HG02759 (cell line): ENCODE measurements around the gene MSRB1.
A peak's percentile ranks its signal among the peaks of the same experiment; 100 is the strongest.

Source experiments
- ATAC-seq: cut with Tn5 transposase; IDR thresholded peaks from one replicate; pipeline ENCODE4 v1.9.1; 2021; ENCODE audit warnings: mild to moderate bottlenecking, moderate library complexity; ENCODE audit not compliant: unreplicated experiment

Gene MSRB1

DNA sequence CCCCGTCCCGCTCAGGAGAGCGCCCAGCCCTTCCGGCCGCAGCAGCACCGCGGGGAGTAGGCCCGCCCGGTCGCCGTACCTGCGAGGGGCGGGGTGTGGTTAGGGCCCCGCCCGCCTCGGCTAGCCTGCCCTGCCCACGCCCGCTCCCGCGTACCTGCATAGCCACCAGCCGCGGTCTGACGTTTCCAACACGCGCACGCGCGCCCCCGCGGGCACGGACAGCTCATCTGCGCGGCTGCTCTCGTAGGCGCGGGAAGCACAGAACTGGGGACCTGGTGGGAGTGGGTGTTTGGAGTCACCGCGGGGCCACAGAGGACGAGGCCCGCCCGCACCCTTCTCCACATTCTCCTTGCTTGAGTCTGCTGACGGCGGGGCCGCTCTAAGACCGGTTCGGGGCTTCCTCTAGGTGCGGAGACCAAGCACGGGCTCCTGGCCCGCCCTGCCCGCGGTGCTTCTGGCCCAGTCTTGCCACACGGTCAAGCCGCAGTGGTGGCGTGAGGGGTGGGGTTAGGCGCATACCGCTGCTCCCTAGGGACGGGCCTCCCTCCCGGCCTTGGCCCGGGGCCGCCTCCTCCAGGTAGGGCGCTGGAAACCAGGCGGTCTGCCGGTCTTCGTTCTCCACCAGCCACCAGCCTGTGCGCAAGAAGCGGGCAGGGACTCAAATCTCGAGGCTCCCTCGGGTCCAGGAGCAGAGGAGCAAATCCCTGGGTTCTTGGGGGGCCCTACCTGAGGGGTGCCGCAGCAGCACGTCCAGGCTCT lies 36.5 kb upstream of the MSRB1 start:
- ATAC-seq, result no peak

DNA sequence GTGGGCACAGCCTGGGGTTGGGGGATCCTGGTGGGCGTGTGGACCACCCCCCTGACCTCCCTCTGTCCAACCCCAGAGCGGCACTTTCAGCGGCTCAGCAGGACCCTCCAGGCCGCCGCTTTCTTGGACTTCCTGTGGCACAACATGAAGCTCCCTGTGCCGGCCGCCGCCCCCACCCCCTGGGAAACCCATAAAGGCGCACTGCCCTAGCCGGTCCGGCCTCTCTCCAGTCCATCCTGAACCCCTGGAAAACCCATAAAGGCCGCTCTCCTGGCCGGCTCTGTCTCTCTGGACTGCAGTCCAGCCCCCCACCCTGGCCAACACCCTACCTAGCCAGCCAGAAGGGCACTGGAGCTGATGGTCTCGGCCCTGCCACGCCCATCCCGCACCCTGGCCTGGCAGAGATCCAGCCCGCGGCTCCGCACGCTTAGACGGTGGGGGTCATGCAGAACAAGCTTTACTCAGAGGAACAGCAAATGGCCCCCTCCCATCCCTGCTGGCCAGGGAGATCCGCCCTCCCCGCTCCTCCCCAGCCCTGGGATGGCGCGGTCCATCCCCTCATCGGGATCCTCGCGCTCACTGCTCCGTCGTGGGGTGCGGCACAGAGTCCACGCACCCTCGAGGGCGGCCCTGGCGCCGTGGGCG lies 35.6 kb upstream of the MSRB1 start:
- no peak for ATAC-seq

DNA sequence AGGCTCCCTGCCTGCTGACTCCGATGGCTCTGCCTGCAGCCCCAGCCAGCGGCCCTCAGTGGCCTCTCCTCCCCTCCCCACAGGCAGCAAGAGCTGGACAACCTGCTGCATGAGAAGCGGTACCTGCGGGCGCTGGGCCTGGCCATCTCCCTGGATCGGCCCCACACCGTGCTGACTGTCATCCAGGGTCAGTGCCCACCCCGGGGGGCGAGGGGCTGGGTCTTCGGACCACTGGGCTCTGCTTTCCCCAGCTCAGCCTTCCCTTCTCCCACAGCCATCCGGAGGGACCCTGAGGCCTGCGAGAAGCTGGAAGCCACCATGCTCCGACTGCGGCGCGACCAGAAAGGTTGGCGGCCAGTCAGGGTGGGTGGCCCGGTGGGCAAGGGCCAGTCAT lies 34.9 kb upstream of the MSRB1 start:
- ATAC-seq, result no peak

DNA sequence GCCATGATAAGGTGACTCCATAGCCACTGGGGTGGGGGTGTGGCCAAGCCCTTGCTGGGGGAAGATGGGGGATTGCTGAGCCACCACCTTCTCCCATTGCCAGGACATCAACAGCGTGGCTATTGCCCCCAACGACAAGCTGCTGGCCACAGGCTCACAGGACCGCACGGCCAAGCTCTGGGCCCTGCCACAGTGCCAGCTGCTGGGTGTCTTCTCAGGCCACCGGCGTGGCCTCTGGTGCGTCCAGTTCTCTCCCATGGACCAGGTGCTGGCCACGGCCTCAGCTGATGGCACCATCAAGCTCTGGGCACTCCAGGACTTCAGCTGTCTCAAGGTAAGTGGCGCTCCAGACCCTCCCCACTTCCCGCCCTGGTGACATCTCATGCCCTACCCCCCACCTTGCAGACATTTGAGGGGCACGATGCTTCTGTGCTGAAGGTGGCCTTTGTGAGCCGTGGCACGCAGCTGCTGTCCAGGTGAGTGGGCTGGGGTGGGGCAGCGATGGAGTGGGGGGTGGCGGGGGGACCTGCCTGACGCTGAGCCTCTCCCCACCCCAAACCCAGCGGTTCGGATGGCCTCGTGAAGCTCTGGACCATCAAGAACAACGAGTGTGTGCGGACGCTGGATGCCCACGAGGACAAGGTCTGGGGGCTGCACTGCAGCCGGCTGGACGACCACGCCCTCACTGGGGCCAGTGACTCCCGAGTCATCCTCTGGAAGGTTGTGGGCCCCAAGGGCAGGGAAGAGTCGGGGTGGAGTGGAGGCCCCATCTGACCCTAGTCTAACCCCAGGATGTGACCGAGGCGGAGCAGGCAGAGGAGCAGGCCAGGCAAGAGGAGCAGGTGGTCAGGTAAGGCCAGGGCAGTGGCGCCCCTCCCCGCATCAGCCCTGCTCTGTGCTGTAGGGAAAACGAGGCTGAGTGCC lies 34.2 kb upstream of the MSRB1 start:
- ATAC-seq, result no peak

DNA sequence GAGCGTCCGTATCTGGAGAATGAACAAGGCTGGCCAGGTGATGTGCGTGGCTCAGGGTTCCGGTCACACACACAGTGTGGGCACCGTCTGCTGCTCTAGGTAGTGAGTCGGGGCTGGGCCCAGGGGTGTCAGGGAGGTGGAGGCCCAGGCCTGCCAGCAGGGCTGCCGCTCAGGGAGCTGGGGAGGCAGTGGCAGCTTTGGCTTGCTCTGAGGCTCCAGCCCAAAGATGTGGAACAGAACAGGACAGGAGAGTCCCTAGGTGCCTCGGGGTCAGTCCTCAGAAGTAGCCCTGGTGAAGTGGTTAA lies 33.2 kb upstream of the MSRB1 start:
- ATAC-seq, result no peak

GRCh38 chr16:1975432-1976215 lies 32.6 kb upstream of the MSRB1 start:
- ATAC-seq, result no peak

DNA sequence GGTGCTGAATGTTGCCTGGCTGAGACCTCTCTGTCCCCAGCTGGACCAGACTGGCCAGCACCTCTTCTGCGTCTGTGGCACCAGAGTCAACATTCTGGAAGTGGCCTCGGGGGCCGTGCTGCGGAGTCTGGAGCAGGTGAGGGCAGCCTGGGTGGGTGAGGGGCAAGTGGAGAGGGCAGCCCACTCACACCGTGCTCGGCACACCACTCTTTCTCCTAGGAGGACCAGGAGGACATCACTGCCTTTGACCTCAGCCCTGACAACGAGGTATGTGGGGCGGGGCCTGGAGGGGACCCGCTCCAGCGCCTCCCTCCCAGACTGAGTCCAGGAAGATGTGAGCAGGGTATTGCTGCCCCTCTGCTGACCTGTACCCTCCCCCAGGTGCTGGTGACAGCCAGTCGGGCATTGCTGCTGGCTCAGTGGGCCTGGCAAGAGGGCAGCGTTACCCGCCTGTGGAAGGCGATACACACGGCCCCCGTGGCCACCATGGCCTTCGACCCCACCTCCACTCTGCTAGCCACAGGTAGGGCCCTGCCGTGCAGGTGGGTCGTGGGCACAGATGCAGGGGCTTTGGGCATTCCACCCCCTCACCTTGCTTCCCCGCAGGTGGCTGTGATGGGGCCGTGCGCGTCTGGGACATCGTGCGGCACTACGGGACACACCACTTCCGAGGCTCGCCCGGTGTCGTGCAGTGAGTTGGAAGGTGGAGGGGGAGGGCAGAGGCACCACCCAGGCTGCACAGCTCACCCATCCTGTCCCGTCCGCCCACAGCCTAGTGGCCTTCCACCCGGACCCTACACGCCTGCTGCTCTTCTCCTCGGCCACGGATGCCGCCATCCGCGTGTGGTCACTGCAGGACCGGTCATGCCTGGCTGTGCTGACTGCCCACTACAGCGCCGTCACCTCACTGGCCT lies 31.4 kb upstream of the MSRB1 start:
- ATAC-seq, result no peak

GRCh38 chr16:1973461-1974156 lies 30.6 kb upstream of the MSRB1 start:
- no peak for ATAC-seq

DNA sequence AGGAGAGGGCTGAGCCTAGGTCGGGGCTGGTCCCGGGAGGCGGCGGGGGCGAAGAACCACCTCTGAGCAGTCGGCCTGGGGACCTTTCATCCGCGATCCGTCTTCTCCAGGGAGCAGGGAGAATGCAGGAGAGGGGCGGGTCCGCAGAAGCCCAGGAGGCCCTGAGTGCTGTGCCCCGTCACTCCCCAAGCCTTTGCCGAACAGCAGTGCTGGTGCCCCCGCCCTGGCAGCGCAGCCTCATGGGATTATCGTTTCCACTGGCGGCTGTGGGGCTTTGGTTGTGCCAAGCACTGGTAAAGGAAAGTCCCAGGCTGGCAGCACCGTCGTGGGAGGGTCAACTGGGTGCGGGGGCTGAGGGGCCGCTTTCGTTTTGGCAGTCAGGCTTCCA lies 29.5 kb upstream of the MSRB1 start:
- no peak for ATAC-seq

- peak; percentile 89 for ATAC-seq
Observed at GRCh38 chr16:1971796-1972489, 28.9 kb upstream of the MSRB1 start, which contains the start of gene TBL3. Gene TBL3, plus strand, starts transcription at chr16:1972053. Its CDS starts 112 bp downstream, at chr16:1972165.

GRCh38 chr16:1968146-1968953 lies 25.4 kb upstream of the MSRB1 start:
- no peak for ATAC-seq

GRCh38 chr16:1966460-1966859 lies 23.5 kb upstream of the MSRB1 start, which contains the start of gene RNF151:
Gene RNF151, plus strand, starts transcription at chr16:1966856. Its CDS starts 26 bp downstream, at chr16:1966882.
- no peak for ATAC-seq

DNA sequence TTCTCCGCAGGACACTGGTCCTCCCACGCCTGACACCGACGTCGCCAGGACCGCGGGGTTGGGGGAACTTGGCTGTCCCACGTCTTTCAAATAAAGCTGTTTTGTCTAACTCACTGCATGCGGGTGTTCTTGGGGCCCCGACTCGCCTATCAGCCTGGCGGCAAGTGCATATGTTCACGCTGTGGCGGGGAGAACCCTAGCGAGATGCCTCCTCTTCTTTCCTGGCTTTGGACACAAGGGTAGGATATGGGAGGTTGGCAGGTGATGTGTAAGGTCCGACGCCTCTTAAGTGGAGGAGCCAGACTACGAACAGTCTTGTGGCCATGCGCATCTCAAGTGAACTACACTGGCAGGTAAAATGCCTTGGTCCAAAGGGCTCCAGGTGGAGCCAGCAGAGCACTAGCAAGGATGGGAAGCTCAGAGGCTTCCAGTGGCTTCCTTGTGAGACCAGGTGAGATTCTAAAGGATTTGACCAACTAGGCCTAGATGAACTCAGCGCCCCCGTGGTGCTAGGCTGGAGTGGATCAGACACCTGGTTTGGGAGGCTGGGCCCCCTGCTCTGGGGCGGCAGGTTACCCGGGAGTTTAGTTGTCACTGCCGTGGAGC lies 22.5 kb upstream of the MSRB1 start:
- ATAC-seq, result no peak

DNA sequence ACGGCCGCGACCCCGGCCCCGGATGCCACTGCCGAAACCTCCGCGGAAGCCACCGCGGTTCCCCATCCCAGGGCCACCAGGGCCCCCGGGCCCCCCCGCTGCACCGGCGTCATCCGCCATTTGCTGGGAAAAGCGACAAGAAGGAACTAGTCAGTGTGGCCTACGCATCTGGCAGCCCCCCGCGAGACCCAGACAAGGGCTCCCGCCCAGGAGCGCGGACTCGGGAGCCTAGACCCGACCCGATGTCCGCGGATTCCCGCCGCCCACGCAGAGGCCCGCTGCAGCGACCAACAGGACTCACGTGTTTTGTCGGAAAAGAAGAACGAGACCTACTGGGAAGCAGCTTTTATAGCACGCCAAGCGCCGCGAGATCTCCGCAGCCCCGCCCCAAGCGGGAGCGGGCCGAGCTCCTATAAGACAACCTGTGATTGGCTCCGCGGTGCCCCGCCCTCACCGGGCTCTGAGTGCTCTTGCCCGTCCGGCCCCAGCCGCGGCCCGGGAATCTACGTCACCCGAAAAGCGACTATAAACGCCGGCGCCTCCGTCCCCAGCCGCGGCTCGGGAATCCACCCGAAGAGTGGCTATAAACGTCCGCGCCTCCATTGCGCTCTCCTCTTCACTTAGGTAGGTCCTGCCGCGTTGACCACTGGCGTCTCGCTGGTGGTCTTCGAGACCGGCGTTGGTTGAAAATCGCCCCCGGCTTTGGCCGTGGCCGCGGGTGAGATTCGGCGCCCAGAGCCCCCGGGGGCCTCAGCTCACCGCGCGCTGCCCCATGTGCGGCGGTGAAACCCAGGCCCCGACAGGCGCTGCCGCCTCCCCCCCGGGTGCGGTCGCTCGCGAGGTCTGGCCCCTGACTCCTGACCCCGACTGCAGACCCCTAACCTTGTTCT lies 21.8 kb upstream of the MSRB1 start, which contains the start of gene RPS2:
RPS2 (minus strand) TSS at position 321 of the 890 bp plus-strand sequence; CDS start at position 120, 201 bp downstream.
- ATAC-seq, result peak; percentile 87

DNA sequence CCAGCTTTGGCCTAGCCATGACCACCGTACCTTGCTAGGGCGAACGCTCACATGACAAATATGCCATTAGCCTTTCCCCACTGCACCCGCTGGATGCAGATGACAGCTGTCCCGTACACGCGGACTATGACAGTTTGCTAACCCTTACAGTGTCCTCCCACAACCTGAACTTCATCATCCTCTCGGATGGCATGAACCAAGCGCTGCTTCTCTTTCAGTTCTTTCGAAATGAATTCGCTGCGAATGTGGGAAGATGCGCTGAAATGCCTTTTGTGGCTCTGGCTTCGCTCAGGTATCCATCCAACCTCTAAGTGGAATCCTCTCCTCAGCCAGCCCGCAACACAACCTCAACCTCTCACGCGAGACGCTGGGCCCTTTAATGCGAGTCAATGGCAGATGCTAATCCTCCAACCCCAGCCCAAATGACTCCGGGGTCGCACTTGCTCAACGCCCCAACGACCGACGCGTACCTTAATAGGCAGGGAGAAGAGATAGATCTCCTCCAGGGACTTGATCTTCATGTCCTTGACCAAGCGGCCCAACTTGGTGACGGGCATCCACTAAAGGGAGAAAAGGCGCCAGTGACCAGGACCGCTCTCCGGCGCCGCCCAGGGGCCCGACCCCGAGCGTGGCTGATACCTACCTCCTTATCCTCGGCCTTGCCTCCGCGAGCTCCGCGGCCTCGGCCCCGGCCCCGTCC lies 21.0 kb upstream of the MSRB1 start:
- ATAC-seq, result peak; percentile 1
